Lower leg skin (tissue), 4 donors: ENCODE measurements around the gene AGBL5. TPM values are rescaled to one million over a fixed set of nuclear protein-coding genes. Genes with fewer than 3 reads are reported as not detected.
"Not testable (repeated sequence)": the region's sequence is repeated elsewhere in the genome, so short reads cannot be mapped to it uniquely, and the experiment has no call there.

Source experiments
- DNase-seq, 2 donors: peaks; one replicate each; pipeline ENCODE4 v3.0.0-alpha.2; 2019; ENCODE audit warnings: low spot score in 2 of 2
- H3K4me3 ChIP-seq: fragments of 200-600 bp; sonication (generic); 2 replicates; pipeline ENCODE4 v1.5.1; 2017; ENCODE audit warnings: mild to moderate bottlenecking, low read depth; ENCODE audit not compliant: poor library complexity, severe bottlenecking
- POLR2A ChIP-seq, 2 donors: fragments of 450-650 bp; IDR thresholded peaks; one replicate each; pipeline ENCODE4 v1.6.1; 2016 to 2017; ENCODE audit warnings: antibody characterized with exemption in 2 of 2, mild to moderate bottlenecking in 1 of 2, moderate library complexity in 1 of 2
- WGBS, 2 donors: methylation state at CpG; one replicate each; pipeline ENCODE4 v1.1.5; 2018; 5-methylcytosine and 5-hydroxymethylcytosine counted together
- intact Hi-C: fragments of 100-400 bp; cut with DNase I; formaldehyde crosslinking; loops from one replicate; pipeline ENCODE4 v1.15.0; 2023; ENCODE audit warnings: low total_unique reads
- total RNA-seq, 4 donors: library from RNA; depleted of rRNA; stranded (reverse); fragments of >200 nt; gene quantifications; one replicate each; pipeline ENCODE4 v1.1.0, GENCODE V29; 2016
- TF ChIP-seq, protein P1 (sequence below), 3 donors: fragments of 450-650 bp; IDR thresholded peaks; one replicate each; pipeline ENCODE4 v1.5.1; 2016; ENCODE audit warnings: antibody characterized with exemption in 3 of 3, mild to moderate bottlenecking in 3 of 3, moderate library complexity in 2 of 3

AGBL5 gene
- total RNA-seq, 4 donors from 2014 or later, result 9.4 to 17.0 (median 16.4) TPM

DNA sequence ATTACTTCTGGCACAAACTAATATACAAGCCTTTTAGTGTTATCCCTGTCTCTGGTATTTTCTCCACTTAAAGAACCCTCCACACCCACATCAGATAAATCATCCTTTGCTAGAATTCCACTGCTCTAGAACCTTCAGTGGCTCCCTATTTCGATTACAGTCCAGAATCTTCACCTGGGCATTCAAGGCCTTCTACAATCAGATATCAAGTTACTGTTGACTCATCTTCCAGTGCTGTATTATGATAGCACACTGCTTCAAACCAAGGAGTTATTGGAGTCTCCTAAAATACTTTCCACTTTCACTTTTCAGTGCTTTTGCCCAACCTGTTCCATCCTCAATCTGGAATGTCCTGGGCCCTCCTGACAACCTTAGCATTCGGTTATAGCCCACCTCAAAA is 64.1 kb downstream of the AGBL5 start:
- no peak overlapping the region for H3K4me3 ChIP-seq
- TF ChIP-seq, protein P1, sequence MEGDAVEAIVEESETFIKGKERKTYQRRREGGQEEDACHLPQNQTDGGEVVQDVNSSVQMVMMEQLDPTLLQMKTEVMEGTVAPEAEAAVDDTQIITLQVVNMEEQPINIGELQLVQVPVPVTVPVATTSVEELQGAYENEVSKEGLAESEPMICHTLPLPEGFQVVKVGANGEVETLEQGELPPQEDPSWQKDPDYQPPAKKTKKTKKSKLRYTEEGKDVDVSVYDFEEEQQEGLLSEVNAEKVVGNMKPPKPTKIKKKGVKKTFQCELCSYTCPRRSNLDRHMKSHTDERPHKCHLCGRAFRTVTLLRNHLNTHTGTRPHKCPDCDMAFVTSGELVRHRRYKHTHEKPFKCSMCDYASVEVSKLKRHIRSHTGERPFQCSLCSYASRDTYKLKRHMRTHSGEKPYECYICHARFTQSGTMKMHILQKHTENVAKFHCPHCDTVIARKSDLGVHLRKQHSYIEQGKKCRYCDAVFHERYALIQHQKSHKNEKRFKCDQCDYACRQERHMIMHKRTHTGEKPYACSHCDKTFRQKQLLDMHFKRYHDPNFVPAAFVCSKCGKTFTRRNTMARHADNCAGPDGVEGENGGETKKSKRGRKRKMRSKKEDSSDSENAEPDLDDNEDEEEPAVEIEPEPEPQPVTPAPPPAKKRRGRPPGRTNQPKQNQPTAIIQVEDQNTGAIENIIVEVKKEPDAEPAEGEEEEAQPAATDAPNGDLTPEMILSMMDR (IDR thresholded peaks at IDR 0.05), result no peak
- TF ChIP-seq POLR2A (IDR thresholded peaks at IDR 0.05), result no peak
- DNase-seq, result no peak
- 74 to 86% methylated on average over 2 of the region's 2 CpGs for WGBS, 2 donors
- intact Hi-C loops, result no loop called here

DNA sequence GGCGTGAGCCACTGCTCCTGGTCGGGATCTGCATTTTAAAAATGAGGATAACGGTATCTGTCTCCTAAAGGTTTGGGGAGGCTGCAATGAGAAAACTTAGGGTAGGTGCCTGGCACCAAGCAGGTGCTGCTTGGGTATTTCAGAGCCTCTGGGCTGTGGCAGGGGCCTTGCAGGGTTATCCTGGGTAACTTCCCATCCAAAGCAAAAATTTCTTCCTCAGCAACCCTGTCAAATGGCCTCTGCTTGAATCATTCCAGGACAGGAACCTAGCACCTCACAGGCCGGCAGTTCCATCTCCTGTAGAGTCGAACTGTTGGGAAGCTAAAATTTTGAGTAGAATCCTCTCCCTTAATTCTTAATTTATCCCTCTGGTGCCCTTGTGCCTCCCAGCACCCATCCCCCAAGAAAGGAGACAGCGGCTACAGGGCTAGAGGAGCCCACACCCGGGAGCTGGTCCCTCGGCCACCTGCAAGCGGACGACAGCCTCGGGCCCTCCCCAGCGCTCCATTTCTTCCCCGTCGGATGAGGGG is 66.6 kb downstream of the AGBL5 start:
- peak overlapping the region; percentile 16 for H3K4me3 ChIP-seq
- WGBS, 2 donors, result 31% methylated on average over 9 to 14 of the region's 14 CpGs
- DNase-seq, result no peak
- intact Hi-C loops, result no loop called here
- TF ChIP-seq POLR2A (IDR thresholded peaks at IDR 0.05), result no peak

DNA sequence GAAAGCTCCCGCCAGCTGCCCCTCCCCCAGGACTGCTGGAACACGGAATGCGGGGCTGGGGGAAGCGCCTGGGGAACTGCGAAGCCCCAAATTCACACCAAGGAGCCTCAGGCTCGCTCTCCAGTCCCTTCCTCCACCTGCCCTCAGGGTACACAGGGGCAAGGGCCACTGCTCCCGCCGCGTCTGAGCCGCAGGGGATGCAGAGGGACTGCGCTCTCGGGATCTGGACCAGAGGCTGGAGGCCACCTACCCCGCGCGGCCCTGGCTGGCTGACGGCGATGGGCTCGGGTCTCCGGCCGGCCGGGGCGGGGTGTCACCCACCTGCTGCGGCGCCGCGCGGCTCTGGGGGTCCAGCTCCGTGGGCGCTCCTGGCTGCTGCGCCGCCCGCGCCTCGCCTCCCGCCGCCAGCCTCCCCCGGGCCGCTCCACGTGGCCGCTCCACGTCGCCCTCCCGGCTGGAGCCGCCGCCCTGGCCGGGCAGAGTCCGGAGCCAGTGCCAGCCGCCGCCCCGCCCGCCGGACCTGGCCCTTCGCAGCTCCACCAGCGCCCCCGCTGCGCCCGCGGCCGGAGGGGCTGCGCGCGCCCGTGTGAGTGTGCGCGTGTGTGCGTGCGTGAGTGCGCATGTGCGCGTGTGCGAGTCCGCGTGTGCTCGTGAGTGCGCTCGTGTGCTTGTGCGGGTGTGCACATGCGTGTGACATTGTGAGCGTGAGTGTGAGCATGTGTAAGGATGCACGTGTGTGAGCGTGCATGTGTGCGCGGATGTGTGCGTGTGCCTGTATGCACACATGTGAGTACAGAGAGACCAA is 67.3 kb downstream of the AGBL5 start, which contains the start of gene CGREF1:
TSS of gene CGREF1 (minus strand) at position 604 of the 805 bp plus-strand sequence. CDS start 14,762 bp downstream, outside the sequence.
- no peak for DNase-seq
- H3K4me3 ChIP-seq, result peak within 1 kb of the TSS; percentile 16
- intact Hi-C loops, result no loop called here
- 2 to 4% methylated on average over 42 to 49 of the region's 84 CpGs for WGBS, 2 donors
- TF ChIP-seq, protein P1 (IDR thresholded peaks at IDR 0.05), result no peak
- no peak for TF ChIP-seq POLR2A (IDR thresholded peaks at IDR 0.05)

DNA sequence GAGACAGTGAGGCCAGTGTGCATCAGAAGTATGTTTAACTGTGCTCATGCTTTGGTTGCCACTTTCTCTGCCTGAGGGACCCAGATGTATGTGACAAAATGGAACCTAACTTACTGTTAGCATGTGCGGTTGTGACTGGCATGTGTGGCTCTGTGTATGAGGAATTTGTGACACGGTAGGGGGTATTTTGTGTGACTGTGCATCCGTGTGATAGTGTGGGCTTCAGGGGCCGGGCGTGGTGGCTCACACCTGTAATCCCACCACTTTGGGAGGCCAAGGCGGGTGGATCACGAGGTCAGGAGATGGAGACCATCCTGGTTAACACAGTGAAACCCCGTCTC is 67.8 kb downstream of the AGBL5 start:
- DNase-seq, H3K4me3 ChIP-seq, intact Hi-C loops: not testable (repeated sequence)
- 75 to 82% methylated on average over 8 of the region's 8 CpGs for WGBS, 2 donors

Other genes with a start within 250 kb of the AGBL5 start
- gene DPYSL5, start 203.5 kb upstream of the AGBL5 start, total RNA-seq, result not detected
- gene MAPRE3, start 81.0 kb upstream of the AGBL5 start, total RNA-seq, result 10 to 100 TPM; 23.8 to 63.6 (median 35.7) TPM
- 10 to 100 TPM; 30.3 to 43.9 (median 32.0) TPM for gene TMEM214, start 18.7 kb upstream of the AGBL5 start, total RNA-seq
- gene OST4, start 20.0 kb downstream of the AGBL5 start, total RNA-seq, result 100 to 1,000 TPM; 144 to 236 (median 195) TPM
- gene EMILIN1, start 26.9 kb downstream of the AGBL5 start, total RNA-seq, result 10 to 100 TPM in 1 of 4 donors, 1 to 10 TPM in 3; 3.6 to 17.9 (median 7.9) TPM
- 10 to 100 TPM in 1 of 4 donors, 1 to 10 TPM in 3; 2.5 to 10.4 (median 3.3) TPM for gene KHK, start 35.1 kb downstream of the AGBL5 start, total RNA-seq
- gene CGREF1, start 67.5 kb downstream of the AGBL5 start, total RNA-seq, result 1 to 10 TPM in 1 of 4 donors, under 1 TPM in 3; 0.34 to 2.1 (median 0.48) TPM
- under 1 TPM in 2 of 4 donors, not detected in 2; 0.57 to 0.94 TPM for gene ABHD1, start 72.1 kb downstream of the AGBL5 start, total RNA-seq
- 10 to 100 TPM; 41.2 to 76.5 (median 53.5) TPM for gene PREB, start 83.0 kb downstream of the AGBL5 start, total RNA-seq
- not detected for gene PRR30, start 87.7 kb downstream of the AGBL5 start, total RNA-seq
- gene TCF23, start 97.3 kb downstream of the AGBL5 start, total RNA-seq, result not detected
- gene ATRAID, start 160.4 kb downstream of the AGBL5 start, total RNA-seq, result 100 to 1,000 TPM; 107 to 121 (median 114) TPM
- gene SLC5A6, start 160.6 kb downstream of the AGBL5 start, total RNA-seq, result 10 to 100 TPM; 11.6 to 24.6 (median 17.0) TPM
- 10 to 100 TPM in 3 of 4 donors, 1 to 10 TPM in 1; 9.0 to 28.8 (median 17.4) TPM for gene CAD, start 165.7 kb downstream of the AGBL5 start, total RNA-seq
- under 1 TPM in 1 of 4 donors, not detected in 3; 0.15 TPM for gene SLC30A3, start 211.4 kb downstream of the AGBL5 start, total RNA-seq
- not detected for gene DNAJC5G, start 223.8 kb downstream of the AGBL5 start, total RNA-seq
- not detected for gene TRIM54, start 230.8 kb downstream of the AGBL5 start, total RNA-seq